Measurements from ENCODE around the gene A3GALT2. TPM values are rescaled to one million over a fixed set of nuclear protein-coding genes. Genes with fewer than 3 reads are reported as not detected.

Gene A3GALT2
- total RNA-seq, 1 donor, result not detected

- DNase-seq (ENCODE audit: low read depth), result peak; percentile 96
- peak overlapping the region; percentile 29 for H3K4me3 ChIP-seq (ENCODE audit: low read depth, low read length)
- TF ChIP-seq CTCF (IDR thresholded peaks at IDR 0.05; ENCODE audit: insufficient read depth, low read length), result no peak
These were observed 21.3 kb upstream of the A3GALT2 start for GRCh38 chr1:33342041-33342723.

GRCh38 chr1:33341190-33341589 lies 20.3 kb upstream of the A3GALT2 start:
- no peak overlapping the region for H3K4me3 ChIP-seq (ENCODE audit: low read depth, low read length)
- no peak for DNase-seq (ENCODE audit: low read depth)
- TF ChIP-seq CTCF (IDR thresholded peaks at IDR 0.05; ENCODE audit: insufficient read depth, low read length), result no peak

- TF ChIP-seq CTCF (IDR thresholded peaks at IDR 0.05; ENCODE audit: insufficient read depth, low read length), result peak; percentile 24
- no peak overlapping the region for H3K4me3 ChIP-seq (ENCODE audit: low read depth, low read length)
- no peak for DNase-seq (ENCODE audit: low read depth)
These were observed 18.5 kb upstream of the A3GALT2 start for GRCh38 chr1:33339413-33339812.

GRCh38 chr1:33338440-33339211 lies 17.7 kb upstream of the A3GALT2 start:
- H3K4me3 ChIP-seq (ENCODE audit: low read depth, low read length), result peak overlapping the region; percentile 41
- peak; percentile 87 for DNase-seq (ENCODE audit: low read depth)
- no peak for TF ChIP-seq CTCF (IDR thresholded peaks at IDR 0.05; ENCODE audit: insufficient read depth, low read length)

GRCh38 chr1:33338048-33338439 lies 17.1 kb upstream of the A3GALT2 start:
- H3K4me3 ChIP-seq (ENCODE audit: low read depth, low read length), result no peak overlapping the region

GRCh38 chr1:33337441-33337840 lies 16.5 kb upstream of the A3GALT2 start:
- DNase-seq (ENCODE audit: low read depth), result no peak
- no peak overlapping the region for H3K4me3 ChIP-seq (ENCODE audit: low read depth, low read length)
- no peak for TF ChIP-seq CTCF (IDR thresholded peaks at IDR 0.05; ENCODE audit: insufficient read depth, low read length)

More at GRCh38 chr1:33338048-33338439, 17.1 kb upstream of the A3GALT2 start:
- no peak for TF ChIP-seq CTCF (IDR thresholded peaks at IDR 0.05; ENCODE audit: insufficient read depth, low read length)
- peak; percentile 84 for DNase-seq (ENCODE audit: low read depth)

Data from fibroblast of the aortic adventitia (primary cell).